ENCODE data around the gene CLSTN1. TPM values are rescaled to one million over a fixed set of nuclear protein-coding genes. Genes with fewer than 3 reads are reported as not detected.
A peak's percentile ranks its signal among the peaks of the same experiment; 100 is the strongest.

The CLSTN1 gene
- total and polyA plus RNA-seq, 2 donors from 2014 or later = 114 to 158 TPM

DNA sequence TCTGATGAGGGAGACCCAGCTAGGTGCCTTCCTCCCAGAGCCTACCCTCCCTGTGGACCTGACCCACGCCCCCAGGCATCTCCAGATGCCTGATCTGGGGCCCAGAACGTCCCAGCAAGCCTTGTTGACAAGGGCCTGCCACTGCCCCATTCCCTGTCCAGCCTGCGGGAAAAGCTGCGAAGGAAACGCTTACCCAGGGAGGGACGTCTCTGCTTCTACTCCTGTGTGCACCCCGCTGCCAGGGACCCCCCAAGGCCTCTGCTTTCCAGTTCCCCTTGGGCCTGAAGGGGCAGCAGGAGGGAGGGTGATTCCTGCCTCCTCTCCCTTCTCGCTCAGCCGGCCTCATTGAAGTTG, 11.6 kb upstream of the CLSTN1 start:
- H3K36me3 ChIP-seq (ENCODE audit: control insufficient read depth in 2 of 3, insufficient read depth in 3 of 3, low read length in 3 of 3) = no peaks in the 10 kb centered on the region
- peaks cover 0 to 6% (median 0%) of the 10 kb centered on the region in 3 donors for H3K4me1 ChIP-seq (ENCODE audit: control insufficient read depth in 2 of 3, insufficient read depth in 2 of 3, low read depth in 1 of 3, low read length in 3 of 3)
- intact Hi-C loops (cut with DNase I) = no loop called here
- no peak overlapping the region for H3K9ac ChIP-seq (ENCODE audit: low read length in 3 of 3)
- DNase-seq (no peak), FAIRE-seq (no peak)
- no peaks in the 10 kb centered on the region for H3K27me3 ChIP-seq (ENCODE audit: control insufficient read depth, insufficient read depth, low read length)
- no peaks in the 10 kb centered on the region for H3K9me3 ChIP-seq (ENCODE audit: control insufficient read depth in 2 of 3, insufficient read depth in 1 of 3, low read length in 3 of 3)
- H3K27ac ChIP-seq (ENCODE audit: low read depth in 2 of 2, low read length in 2 of 2) = no peak overlapping the region
- H3K4me3 ChIP-seq (ENCODE audit: low read length in 3 of 3) = peak overlapping the region in 1 of 3 donors; percentile 17
- TF ChIP-seq, protein P1, sequence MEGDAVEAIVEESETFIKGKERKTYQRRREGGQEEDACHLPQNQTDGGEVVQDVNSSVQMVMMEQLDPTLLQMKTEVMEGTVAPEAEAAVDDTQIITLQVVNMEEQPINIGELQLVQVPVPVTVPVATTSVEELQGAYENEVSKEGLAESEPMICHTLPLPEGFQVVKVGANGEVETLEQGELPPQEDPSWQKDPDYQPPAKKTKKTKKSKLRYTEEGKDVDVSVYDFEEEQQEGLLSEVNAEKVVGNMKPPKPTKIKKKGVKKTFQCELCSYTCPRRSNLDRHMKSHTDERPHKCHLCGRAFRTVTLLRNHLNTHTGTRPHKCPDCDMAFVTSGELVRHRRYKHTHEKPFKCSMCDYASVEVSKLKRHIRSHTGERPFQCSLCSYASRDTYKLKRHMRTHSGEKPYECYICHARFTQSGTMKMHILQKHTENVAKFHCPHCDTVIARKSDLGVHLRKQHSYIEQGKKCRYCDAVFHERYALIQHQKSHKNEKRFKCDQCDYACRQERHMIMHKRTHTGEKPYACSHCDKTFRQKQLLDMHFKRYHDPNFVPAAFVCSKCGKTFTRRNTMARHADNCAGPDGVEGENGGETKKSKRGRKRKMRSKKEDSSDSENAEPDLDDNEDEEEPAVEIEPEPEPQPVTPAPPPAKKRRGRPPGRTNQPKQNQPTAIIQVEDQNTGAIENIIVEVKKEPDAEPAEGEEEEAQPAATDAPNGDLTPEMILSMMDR (IDR thresholded peaks at IDR 0.05; ENCODE audit: borderline replicate concordance, extremely low read depth, insufficient read depth) = no peak

DNA sequence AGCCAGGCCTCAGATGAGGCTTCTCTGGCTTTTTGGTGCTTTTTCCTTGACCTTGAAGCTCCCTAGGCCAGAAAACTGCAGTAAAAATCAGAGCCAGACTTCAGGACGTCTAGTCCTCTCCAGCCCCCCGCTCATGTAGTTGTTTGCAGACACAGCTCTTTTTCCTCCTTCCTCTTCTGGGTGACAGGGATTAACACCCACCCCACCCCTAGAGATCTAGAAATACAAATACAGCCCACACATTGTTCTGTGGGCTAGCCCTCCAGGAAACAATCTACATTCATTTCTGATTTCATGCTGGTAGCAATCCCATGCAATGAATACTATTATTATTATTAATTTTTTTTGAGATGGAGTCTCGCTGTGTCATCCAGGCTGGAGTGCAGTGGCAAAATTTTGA, 9.9 kb upstream of the CLSTN1 start:
- FAIRE-seq (no peak), DNase-seq (no peak)
- TF ChIP-seq, protein P1 (IDR thresholded peaks at IDR 0.05; ENCODE audit: borderline replicate concordance, extremely low read depth, insufficient read depth) = no peak
- Histone ChIP-seq H3K27me3 (ENCODE audit: control insufficient read depth, insufficient read depth, low read length) (no peaks in the 10 kb centered on the region), H3K9me3 (ENCODE audit: control insufficient read depth in 2 of 3, insufficient read depth in 1 of 3, low read length in 3 of 3) (no peaks in the 10 kb centered on the region), H3K4me1 (ENCODE audit: control insufficient read depth in 2 of 3, insufficient read depth in 2 of 3, low read depth in 1 of 3, low read length in 3 of 3) (peaks cover 0 to 6% (median 0%) of the 10 kb centered on the region in 3 donors), H3K27ac (ENCODE audit: low read depth in 2 of 2, low read length in 2 of 2) (no peak overlapping the region), H3K9ac (ENCODE audit: low read length in 3 of 3) (no peak overlapping the region), H3K36me3 (ENCODE audit: control insufficient read depth in 2 of 3, insufficient read depth in 3 of 3, low read length in 3 of 3) (no peaks in the 10 kb centered on the region), H3K4me3 (ENCODE audit: low read length in 3 of 3) (no peak overlapping the region)
- intact Hi-C loops (cut with DNase I) = no loop called here

DNA sequence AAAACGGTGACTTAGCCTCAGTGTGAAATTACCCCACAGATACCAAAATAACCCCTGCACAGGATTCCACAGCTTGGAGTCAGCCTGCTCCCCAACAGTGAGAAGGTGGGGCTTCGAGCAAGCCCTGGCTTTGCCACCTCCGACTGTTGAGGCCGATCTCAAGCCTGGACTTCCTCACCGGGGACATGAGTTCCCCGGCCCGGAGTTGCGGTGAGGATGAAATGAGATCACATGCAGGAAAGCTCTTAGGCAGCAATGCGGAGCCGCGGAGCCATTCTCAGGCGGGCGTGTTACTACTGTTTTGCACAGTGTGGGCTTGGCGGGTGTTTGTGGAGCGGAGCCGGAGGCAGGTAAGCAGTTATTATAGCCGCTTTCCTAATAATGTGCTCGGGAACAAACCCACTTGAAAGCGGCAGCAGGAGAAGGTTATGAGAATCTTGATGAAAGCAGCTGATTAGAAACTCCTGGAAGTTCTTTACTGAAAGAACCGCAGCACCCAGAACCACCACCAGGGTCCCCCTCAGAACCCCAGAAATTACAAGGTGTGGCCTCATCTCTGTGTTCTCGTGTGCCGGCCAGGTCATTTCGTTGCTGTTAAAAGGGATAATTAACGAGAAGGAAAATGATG, 3.9 kb upstream of the CLSTN1 start:
- intact Hi-C loops (cut with DNase I) = no loop called here
- Histone ChIP-seq H3K9me3 (ENCODE audit: control insufficient read depth in 2 of 3, insufficient read depth in 1 of 3, low read length in 3 of 3) (no peaks in the 10 kb centered on the region), H3K27ac (ENCODE audit: low read depth in 2 of 2, low read length in 2 of 2) (no peak overlapping the region), H3K9ac (ENCODE audit: low read length in 3 of 3) (no peak overlapping the region), H3K27me3 (ENCODE audit: control insufficient read depth, insufficient read depth, low read length) (no peaks in the 10 kb centered on the region), H3K4me1 (ENCODE audit: control insufficient read depth in 2 of 3, insufficient read depth in 2 of 3, low read depth in 1 of 3, low read length in 3 of 3) (peaks cover 0 to 17% (median 8%) of the 10 kb centered on the region in 3 donors), H3K36me3 (ENCODE audit: control insufficient read depth in 2 of 3, insufficient read depth in 3 of 3, low read length in 3 of 3) (no peaks in the 10 kb centered on the region), H3K4me3 (ENCODE audit: low read length in 3 of 3) (no peak overlapping the region)
- DNase-seq (peak in 1 of 5 donors; percentile 49), FAIRE-seq (no peak)
- TF ChIP-seq, protein P1 (IDR thresholded peaks at IDR 0.05; ENCODE audit: borderline replicate concordance, extremely low read depth, insufficient read depth) = no peak

GRCh38 chr1:9826616-9827015, 2.9 kb upstream of the CLSTN1 start:
- DNase-seq (no peak), FAIRE-seq (no peak)
- intact Hi-C loops (cut with DNase I) = no loop called here
- no peak overlapping the region for H3K4me3 ChIP-seq (ENCODE audit: low read length in 3 of 3)
- H3K27ac ChIP-seq (ENCODE audit: low read depth in 2 of 2, low read length in 2 of 2) = no peak overlapping the region
- H3K4me1 ChIP-seq (ENCODE audit: control insufficient read depth in 2 of 3, insufficient read depth in 2 of 3, low read depth in 1 of 3, low read length in 3 of 3) = peaks cover 0 to 24% (median 15%) of the 10 kb centered on the region in 3 donors
- no peaks in the 10 kb centered on the region for H3K27me3 ChIP-seq (ENCODE audit: control insufficient read depth, insufficient read depth, low read length)
- H3K9me3 ChIP-seq (ENCODE audit: control insufficient read depth in 2 of 3, insufficient read depth in 1 of 3, low read length in 3 of 3) = no peaks in the 10 kb centered on the region
- TF ChIP-seq, protein P1 (IDR thresholded peaks at IDR 0.05; ENCODE audit: borderline replicate concordance, extremely low read depth, insufficient read depth) = no peak
- no peaks in the 10 kb centered on the region for H3K36me3 ChIP-seq (ENCODE audit: control insufficient read depth in 2 of 3, insufficient read depth in 3 of 3, low read length in 3 of 3)
- H3K9ac ChIP-seq (ENCODE audit: low read length in 3 of 3) = no peak overlapping the region
